Vagina (tissue), 2 donors: ENCODE data around the gene GPR62. TPM values are rescaled to one million over a fixed set of nuclear protein-coding genes. Genes with fewer than 3 reads are reported as not detected.
A peak's percentile ranks its signal among the peaks of the same experiment; 100 is the strongest.

Experiments used
- DNase-seq, 2 donors: peaks; one replicate each; pipeline ENCODE4 v3.0.0-alpha.2; 2017; ENCODE audit errors: extremely low spot score in 2 of 2
- H3K27ac ChIP-seq: fragments of 200-600 bp; sonication (generic); one replicate; pipeline ENCODE4 v1.5.1; 2019
- H3K27me3 ChIP-seq: fragments of 200-600 bp; sonication (generic); one replicate; pipeline ENCODE4 v1.5.1; 2019
- H3K36me3 ChIP-seq, 2 donors: fragments of 200-600 bp; sonication (generic); one replicate each; pipeline ENCODE4 v1.5.1; 2017 to 2019
- H3K4me1 ChIP-seq: fragments of 200-600 bp; sonication (generic); one replicate; pipeline ENCODE4 v1.5.1; 2019
- H3K4me3 ChIP-seq, 2 donors: fragments of 200-600 bp; sonication (generic); 1 replicate in 1 of 2; 2 replicates in 1 of 2; pipeline ENCODE4 v1.5.1; 2016 to 2019
- H3K9me3 ChIP-seq: fragments of 200-600 bp; sonication (generic); one replicate; pipeline ENCODE4 v1.5.1; 2019
- CTCF ChIP-seq, 3 experiments: fragments of 450-650 bp in 2 of 3; fragments of 200-600 bp in 1 of 3; sonication (generic) in 1 of 3; IDR thresholded peaks; one replicate each; pipeline ENCODE4 v1.5.1; 2017 to 2019; ENCODE audit warnings: antibody characterized with exemption in 3 of 3, mild to moderate bottlenecking in 2 of 3, moderate library complexity in 2 of 3
- POLR2A ChIP-seq, 2 donors: fragments of 450-650 bp; IDR thresholded peaks; one replicate each; pipeline ENCODE4 v1.6.1; 2017; ENCODE audit warnings: antibody characterized with exemption in 2 of 2, mild to moderate bottlenecking in 2 of 2, moderate library complexity in 2 of 2
- POLR2AphosphoS5 ChIP-seq, 2 donors: sonication (generic); formaldehyde crosslinking; IDR thresholded peaks; one replicate each; pipeline ENCODE4 v1.9.0; 2017; ENCODE audit warnings: antibody characterized with exemption in 2 of 2, mild to moderate bottlenecking in 2 of 2, low read depth in 1 of 2; ENCODE audit not compliant: insufficient read depth in 1 of 2
- intact Hi-C: fragments of 100-400 bp; cut with DNase I; formaldehyde crosslinking; loops from one replicate; pipeline ENCODE4 v1.15.1; 2023
- total RNA-seq: library from RNA; depleted of rRNA; stranded (reverse); fragments of >200 nt; gene quantifications from one replicate; pipeline ENCODE4 v1.2.3, GENCODE V29; 2016

Gene GPR62
- total RNA-seq, 1 donor from 2014 or later = not detected

DNA sequence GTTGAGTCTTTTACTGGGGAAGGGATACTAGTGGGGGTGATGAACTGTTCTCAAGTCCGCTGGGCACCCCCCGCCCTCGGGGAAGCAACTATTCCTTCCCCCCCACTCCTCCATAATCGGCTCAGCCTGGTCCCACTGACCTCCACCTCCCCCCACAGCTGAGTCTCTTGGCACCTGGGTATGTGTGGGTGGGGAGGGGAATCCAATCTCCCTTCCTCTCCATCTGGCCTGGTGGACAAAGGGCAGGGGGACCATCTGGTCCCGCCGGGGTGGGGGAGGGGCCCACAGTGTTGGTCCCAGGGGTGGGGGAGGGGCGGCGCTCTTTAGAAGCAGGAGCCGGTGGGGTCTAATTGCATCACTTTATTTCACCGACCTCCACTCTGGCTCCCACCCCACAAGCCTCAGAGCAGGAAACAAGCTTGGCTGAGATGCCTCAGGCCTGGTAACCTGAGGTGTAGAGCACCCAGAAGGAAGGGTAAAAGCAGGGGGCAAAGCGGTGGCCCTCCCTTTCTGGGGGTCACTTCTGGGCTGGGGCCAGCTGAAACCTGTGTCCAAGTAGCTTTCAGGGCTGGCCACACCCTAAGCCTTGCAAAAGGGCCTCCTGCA is 13.1 kb downstream of the GPR62 start:
- TF ChIP-seq POLR2A (IDR thresholded peaks at IDR 0.05) = no peak
- DNase-seq = no peak
- Histone ChIP-seq H3K36me3 (no peaks in the 10 kb centered on the region), H3K27me3 (no peaks in the 10 kb centered on the region), H3K4me1 (peaks cover 39% of the 10 kb centered on the region), H3K9me3 (no peaks in the 10 kb centered on the region), H3K4me3 (peak overlapping the region; percentile 73 to 98), H3K27ac (peak overlapping the region; percentile 80)
- intact Hi-C loops = no loop called here

- intact Hi-C loops = no loop called here
- DNase-seq = no peak
- no peaks in the 10 kb centered on the region for H3K27me3 ChIP-seq
- no peaks in the 10 kb centered on the region for H3K36me3 ChIP-seq
- H3K4me1 ChIP-seq = peaks cover 44% of the 10 kb centered on the region
- H3K27ac ChIP-seq = no peak overlapping the region
- H3K9me3 ChIP-seq = no peaks in the 10 kb centered on the region
- TF ChIP-seq CTCF (IDR thresholded peaks at IDR 0.05) (no peak), POLR2A (IDR thresholded peaks at IDR 0.05) (no peak), POLR2AphosphoS5 (IDR thresholded peaks at IDR 0.05; ENCODE audit: insufficient read depth in 1 of 2, low read depth in 1 of 2) (no peak)
- no peak overlapping the region for H3K4me3 ChIP-seq
Observed at GRCh38 chr3:51968883-51969678, 13.9 kb downstream of the GPR62 start.

DNA sequence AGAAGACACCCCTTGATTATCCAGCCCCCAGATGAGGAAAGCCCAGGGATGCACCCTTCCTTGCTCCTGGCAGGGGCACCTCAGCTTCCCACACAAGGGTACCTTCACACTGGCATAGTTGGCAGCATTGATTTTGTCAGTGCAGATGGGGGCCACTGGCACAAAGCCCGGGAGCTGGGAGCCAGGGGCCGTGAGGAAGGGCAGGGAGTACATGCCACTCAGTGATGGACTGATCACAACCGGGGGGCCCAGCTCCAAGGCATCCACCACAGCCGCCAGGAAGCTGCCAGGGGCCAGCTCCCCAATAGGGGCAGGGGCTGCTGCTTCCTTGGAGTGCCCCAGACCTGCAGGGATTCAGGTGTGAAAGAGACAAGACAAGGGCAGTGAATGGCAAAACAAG is 14.7 kb downstream of the GPR62 start:
- Histone ChIP-seq H3K36me3 (no peaks in the 10 kb centered on the region), H3K9me3 (no peaks in the 10 kb centered on the region), H3K27me3 (no peaks in the 10 kb centered on the region), H3K4me1 (peaks cover 52% of the 10 kb centered on the region), H3K27ac (no peak overlapping the region), H3K4me3 (no peak overlapping the region)
- no peak for DNase-seq
- intact Hi-C loops = no loop called here
- no peak for TF ChIP-seq POLR2AphosphoS5 (IDR thresholded peaks at IDR 0.05; ENCODE audit: insufficient read depth in 1 of 2, low read depth in 1 of 2)
- TF ChIP-seq POLR2A (IDR thresholded peaks at IDR 0.05) = no peak
- no peak for TF ChIP-seq CTCF (IDR thresholded peaks at IDR 0.05)

DNA sequence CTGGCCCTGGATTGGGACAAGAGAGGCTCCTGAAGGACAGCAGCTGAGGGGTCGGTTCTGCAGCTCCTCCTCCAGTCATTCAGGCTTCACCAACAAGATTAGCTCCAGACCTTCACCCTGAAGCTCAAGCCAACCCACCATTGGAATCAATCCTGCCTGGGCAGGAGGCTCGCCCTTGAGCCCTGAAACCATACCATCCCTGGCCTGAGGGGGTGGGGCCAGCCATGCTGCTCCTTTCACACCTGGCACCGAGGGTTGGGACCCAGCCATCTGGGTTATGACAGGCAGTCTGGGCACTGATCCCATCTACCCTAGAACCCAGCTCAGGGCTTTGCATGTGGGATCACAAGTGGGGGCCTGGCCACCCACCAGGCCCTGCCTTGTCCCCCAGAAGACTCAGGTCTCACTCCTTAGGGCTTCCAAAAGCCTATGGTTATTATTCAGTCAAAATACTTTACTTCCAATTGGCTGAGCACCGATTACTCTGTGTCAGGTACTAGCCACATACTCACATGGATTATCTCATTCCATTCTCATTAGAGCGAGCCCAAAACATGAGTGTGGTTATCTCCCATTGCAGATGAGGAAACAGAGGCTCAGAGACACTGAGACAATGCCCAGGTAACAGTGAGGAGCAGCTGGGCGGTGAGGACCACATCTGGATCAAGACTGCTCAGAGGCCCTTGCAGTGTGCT is 15.6 kb downstream of the GPR62 start:
- no peak overlapping the region for H3K4me3 ChIP-seq
- intact Hi-C loops = no loop called here
- H3K27ac ChIP-seq = no peak overlapping the region
- H3K4me1 ChIP-seq = peaks cover 54% of the 10 kb centered on the region
- no peaks in the 10 kb centered on the region for H3K9me3 ChIP-seq
- TF ChIP-seq CTCF (IDR thresholded peaks at IDR 0.05) (no peak), POLR2AphosphoS5 (IDR thresholded peaks at IDR 0.05; ENCODE audit: insufficient read depth in 1 of 2, low read depth in 1 of 2) (no peak), POLR2A (IDR thresholded peaks at IDR 0.05) (no peak)
- DNase-seq = no peak
- no peaks in the 10 kb centered on the region for H3K36me3 ChIP-seq
- H3K27me3 ChIP-seq = no peaks in the 10 kb centered on the region

GRCh38 chr3:51971350-51971749 is 16.2 kb downstream of the GPR62 start:
- no peak for DNase-seq
- H3K9me3 ChIP-seq = no peaks in the 10 kb centered on the region
- H3K4me3 ChIP-seq = no peak overlapping the region
- intact Hi-C loops = no loop called here
- H3K27me3 ChIP-seq = no peaks in the 10 kb centered on the region
- TF ChIP-seq POLR2A (IDR thresholded peaks at IDR 0.05) (no peak), CTCF (IDR thresholded peaks at IDR 0.05) (no peak), POLR2AphosphoS5 (IDR thresholded peaks at IDR 0.05; ENCODE audit: insufficient read depth in 1 of 2, low read depth in 1 of 2) (no peak)
- no peak overlapping the region for H3K27ac ChIP-seq
- no peaks in the 10 kb centered on the region for H3K36me3 ChIP-seq
- peaks cover 51% of the 10 kb centered on the region for H3K4me1 ChIP-seq
